Left lung (tissue), 10 donors: ENCODE results near the gene ADCY2. TPM values are rescaled to one million over a fixed set of nuclear protein-coding genes. Genes with fewer than 3 reads are reported as not detected.

ENCODE experiments used
- ATAC-seq: fragments of 200-7000 bp; cut with Tn5 transposase; one replicate; pipeline ENCODE4 v1.9.1; 2020; ENCODE audit warnings: moderate library complexity
- DNase-seq, 4 donors: peaks; one replicate each; pipeline ENCODE4 v3.0.0-alpha.2; 2013 to 2020
- H3K27ac ChIP-seq, 2 donors: fragments of 200-600 bp; sonication (generic) in 1 of 2; one replicate each; pipeline versions ENCODE4 v1.5.0 to v1.8.0; 2020 to 2021
- H3K27me3 ChIP-seq, 2 donors: fragments of 200-600 bp; sonication (generic) in 1 of 2; one replicate each; pipeline versions ENCODE4 v1.5.0 to v1.8.0; 2020 to 2021
- H3K36me3 ChIP-seq, 2 donors: fragments of 200-600 bp; sonication (generic) in 1 of 2; one replicate each; pipeline versions ENCODE4 v1.5.0 to v1.8.0; 2020 to 2021
- H3K4me1 ChIP-seq, 2 donors: fragments of 200-600 bp; one replicate each; pipeline ENCODE4 v1.8.0; 2021
- H3K4me3 ChIP-seq, 2 donors: fragments of 200-600 bp; sonication (generic) in 1 of 2; one replicate each; pipeline versions ENCODE4 v1.5.0 to v1.8.0; 2020 to 2021; ENCODE audit warnings: mild to moderate bottlenecking in 1 of 2
- H3K9me3 ChIP-seq, 2 donors: fragments of 200-600 bp; sonication (generic) in 1 of 2; one replicate each; pipeline versions ENCODE4 v1.5.0 to v1.8.0; 2020 to 2021
- CTCF ChIP-seq, 2 donors: fragments of 200-600 bp; sonication (generic) in 1 of 2; IDR thresholded peaks; one replicate each; pipeline versions ENCODE4 v1.5.0 to v1.8.0; 2021; ENCODE audit warnings: antibody characterized with exemption in 2 of 2
- intact Hi-C, 2 donors: fragments of 100-400 bp; cut with DNase I; formaldehyde crosslinking; loops; one replicate each; pipeline versions ENCODE4 v1.11.2 to v1.14.2; 2022
- polyA plus RNA-seq, 6 donors: library from polyadenylated mRNA; unstranded; fragments of 120-200 nt; gene quantifications; one replicate each; pipeline ENCODE4 v1.2.1, GENCODE V29; 2013; ENCODE audit not compliant: insufficient read length in 6 of 6
- total RNA-seq, 2 donors: library from RNA; stranded (reverse); fragmentation: NEBNext Ultra II Directional; extraction: Animal tissue kit (Norgen Biotek cat#: 25700); gene quantifications; one replicate each; pipeline ENCODE4 v1.2.1, GENCODE V29; 2021
- donor health status: DM: no; HTN: yes; CAD: no.
- donor health status: DM: no; HTN: no; CAD: no.

ADCY2 gene
- total and polyA plus RNA-seq, 8 donors = 0.34 to 14.0 (median 9.6) TPM

GRCh38 chr5:7405277-7405676 is 9.3 kb downstream of the ADCY2 start:
- intact Hi-C loops = no loop called here
- Histone ChIP-seq H3K4me1 (no peaks in the 10 kb centered on the region), H3K27me3 (peaks cover 0 to 4% of the 10 kb centered on the region in 2 donors), H3K27ac (no peak overlapping the region), H3K4me3 (no peak overlapping the region), H3K9me3 (no peaks in the 10 kb centered on the region), H3K36me3 (no peaks in the 10 kb centered on the region)
- no peak for DNase-seq
- ATAC-seq = no peak
- no peak for TF ChIP-seq CTCF (IDR thresholded peaks at IDR 0.05)

DNA sequence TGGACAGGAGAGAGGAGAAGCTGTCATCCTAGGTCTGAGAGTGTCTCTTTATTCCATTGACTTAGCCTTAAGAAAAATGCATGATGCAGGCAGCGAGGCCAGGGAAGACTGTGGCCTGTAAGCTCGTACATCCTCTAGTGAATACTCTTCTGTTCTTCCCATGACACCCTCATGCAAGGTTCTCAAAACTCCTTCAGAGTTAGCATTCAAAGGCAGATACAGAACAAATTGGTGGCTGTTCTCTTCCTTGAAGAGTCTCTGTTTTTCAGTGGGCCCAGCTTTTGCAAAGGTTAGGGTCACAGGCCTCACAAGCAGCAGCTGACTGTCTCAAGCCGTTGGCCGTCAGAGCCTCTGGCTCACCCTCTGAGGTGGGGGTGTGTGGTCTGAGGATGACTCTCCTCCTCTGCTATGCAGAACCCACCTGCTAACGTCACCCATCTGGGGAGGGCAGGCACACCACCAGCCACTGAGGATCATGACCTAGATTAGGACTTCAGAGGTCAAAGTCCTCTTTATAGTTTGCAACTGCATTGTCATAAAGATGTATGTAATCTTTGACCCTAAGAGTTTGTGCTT is 15.1 kb downstream of the ADCY2 start:
- Histone ChIP-seq H3K27me3 (no peaks in the 10 kb centered on the region), H3K27ac (no peak overlapping the region), H3K4me1 (no peaks in the 10 kb centered on the region), H3K36me3 (no peaks in the 10 kb centered on the region), H3K4me3 (no peak overlapping the region), H3K9me3 (no peaks in the 10 kb centered on the region)
- DNase-seq (peak in 1 of 4 donors; percentile 19), ATAC-seq (no peak)
- no peak for TF ChIP-seq CTCF (IDR thresholded peaks at IDR 0.05)
- intact Hi-C loops = no loop called here

DNA sequence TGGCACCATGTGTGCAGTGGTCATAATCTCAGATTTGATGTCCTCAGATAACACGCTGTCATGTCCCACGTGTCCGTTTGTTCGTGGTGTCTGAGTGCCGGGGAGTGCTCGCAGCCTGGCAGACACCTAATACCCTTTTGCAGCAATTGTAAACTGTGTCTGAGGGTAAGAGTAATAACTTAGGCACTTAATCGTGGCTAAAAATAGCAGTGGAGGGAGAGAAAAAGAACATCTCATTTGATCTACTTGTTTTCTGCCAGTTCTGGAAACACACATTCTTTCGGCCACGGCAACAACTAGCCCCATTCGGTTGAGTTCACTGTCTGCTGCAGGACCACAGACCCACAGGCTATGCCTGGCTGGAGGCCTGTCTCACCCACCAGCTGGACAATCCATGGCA is 16.5 kb downstream of the ADCY2 start:
- H3K4me1 ChIP-seq = no peaks in the 10 kb centered on the region
- no peaks in the 10 kb centered on the region for H3K9me3 ChIP-seq
- DNase-seq = peak in 1 of 4 donors; percentile 10
- intact Hi-C loops = no loop called here
- no peak overlapping the region for H3K4me3 ChIP-seq
- ATAC-seq = no peak
- no peaks in the 10 kb centered on the region for H3K36me3 ChIP-seq
- no peak for TF ChIP-seq CTCF (IDR thresholded peaks at IDR 0.05)
- H3K27me3 ChIP-seq = no peaks in the 10 kb centered on the region
- no peak overlapping the region for H3K27ac ChIP-seq

DNA sequence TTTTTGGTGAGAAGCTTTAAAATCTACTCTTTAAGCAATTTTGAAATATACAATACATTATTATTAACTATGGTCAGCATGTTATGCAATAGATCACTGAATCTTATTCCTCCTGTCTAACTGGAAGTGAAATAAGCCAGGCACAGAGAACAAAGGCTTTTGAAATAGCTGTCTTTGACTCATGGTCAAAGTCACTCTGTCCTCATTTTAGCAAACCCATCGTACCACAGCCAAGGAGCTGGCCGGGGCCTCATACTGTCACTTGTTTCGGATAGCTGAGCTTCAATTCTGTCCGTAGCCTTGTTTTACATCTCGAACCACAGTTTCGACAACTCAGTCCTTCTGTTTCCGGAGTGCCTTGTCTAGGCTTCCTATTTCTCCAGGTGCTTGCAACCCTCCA is 19.2 kb downstream of the ADCY2 start:
- intact Hi-C loops = no loop called here
- peaks cover 0 to 7% of the 10 kb centered on the region in 2 donors for H3K27me3 ChIP-seq
- H3K9me3 ChIP-seq = no peaks in the 10 kb centered on the region
- TF ChIP-seq CTCF (IDR thresholded peaks at IDR 0.05) = no peak
- no peak overlapping the region for H3K4me3 ChIP-seq
- no peak overlapping the region for H3K27ac ChIP-seq
- DNase-seq (no peak), ATAC-seq (no peak)
- no peaks in the 10 kb centered on the region for H3K36me3 ChIP-seq
- H3K4me1 ChIP-seq = no peaks in the 10 kb centered on the region

- no peak for TF ChIP-seq CTCF (IDR thresholded peaks at IDR 0.05)
- H3K9me3 ChIP-seq = no peaks in the 10 kb centered on the region
- H3K4me3 ChIP-seq = no peak overlapping the region
- no peaks in the 10 kb centered on the region for H3K4me1 ChIP-seq
- no peak for DNase-seq
- ATAC-seq = no peak
- H3K27me3 ChIP-seq = peaks cover 0 to 14% of the 10 kb centered on the region in 2 donors
- H3K36me3 ChIP-seq = no peaks in the 10 kb centered on the region
- intact Hi-C loops = no loop called here
- no peak overlapping the region for H3K27ac ChIP-seq
Observed at GRCh38 chr5:7415587-7416535, 19.9 kb downstream of the ADCY2 start.
